Activated naive CD4-positive, alpha-beta T cell treated with anti-CD3 and anti-CD28 coated beads for 36 hours (primary cell): Measurements from ENCODE around the gene ATAD3C. TPM values are rescaled to one million over a fixed set of nuclear protein-coding genes. Genes with fewer than 3 reads are reported as not detected.
A peak's percentile ranks its signal among the peaks of the same experiment; 100 is the strongest.
"Not testable (repeated sequence)": the region's sequence is repeated elsewhere in the genome, so short reads cannot be mapped to it uniquely, and the experiment has no call there.

Experiments
- CTCF ChIA-PET: fragments of 350-600 bp; sonication (Branson Sonifier 250); formaldehyde crosslinking; loops from one replicate; lab custom pipeline; 2021; ENCODE audit warnings: antibody characterized with exemption; lab: Charles Lee
- DNase-seq: peaks from one replicate; pipeline ENCODE4 v3.0.0-alpha.2; 2020
- H3K27ac Mint-ChIP-seq: one replicate; pipeline ENCODE4 v1.8.0; 2021; ENCODE audit warnings: mild to moderate bottlenecking, mixed read lengths
- H3K27me3 Mint-ChIP-seq: one replicate; pipeline ENCODE4 v1.8.0; 2021; ENCODE audit warnings: low read depth, mixed read lengths
- H3K36me3 Mint-ChIP-seq: one replicate; pipeline ENCODE4 v1.8.0; 2021; ENCODE audit warnings: low read depth, mixed read lengths
- H3K4me1 Mint-ChIP-seq: one replicate; pipeline ENCODE4 v1.8.0; 2021; ENCODE audit warnings: low read depth, mixed read lengths
- H3K4me3 Mint-ChIP-seq: one replicate; pipeline ENCODE4 v1.8.0; 2021; ENCODE audit warnings: mild to moderate bottlenecking, moderate library complexity, mixed read lengths
- H3K9me3 Mint-ChIP-seq: one replicate; pipeline ENCODE4 v1.8.0; 2021; ENCODE audit warnings: mixed read lengths
- intact Hi-C: fragments of 100-400 bp; cut with micrococcal nuclease; formaldehyde crosslinking; loops from one replicate; pipeline ENCODE4 v1.15.1; 2023
- total RNA-seq, 2 experiments: library from RNA; stranded (reverse); gene quantifications; one replicate each; pipeline ENCODE4 v1.2.3, GENCODE V29; 2021

The ATAD3C gene
- total RNA-seq, 2 experiments from 2014 or later: 0.42 to 0.57 TPM

DNA sequence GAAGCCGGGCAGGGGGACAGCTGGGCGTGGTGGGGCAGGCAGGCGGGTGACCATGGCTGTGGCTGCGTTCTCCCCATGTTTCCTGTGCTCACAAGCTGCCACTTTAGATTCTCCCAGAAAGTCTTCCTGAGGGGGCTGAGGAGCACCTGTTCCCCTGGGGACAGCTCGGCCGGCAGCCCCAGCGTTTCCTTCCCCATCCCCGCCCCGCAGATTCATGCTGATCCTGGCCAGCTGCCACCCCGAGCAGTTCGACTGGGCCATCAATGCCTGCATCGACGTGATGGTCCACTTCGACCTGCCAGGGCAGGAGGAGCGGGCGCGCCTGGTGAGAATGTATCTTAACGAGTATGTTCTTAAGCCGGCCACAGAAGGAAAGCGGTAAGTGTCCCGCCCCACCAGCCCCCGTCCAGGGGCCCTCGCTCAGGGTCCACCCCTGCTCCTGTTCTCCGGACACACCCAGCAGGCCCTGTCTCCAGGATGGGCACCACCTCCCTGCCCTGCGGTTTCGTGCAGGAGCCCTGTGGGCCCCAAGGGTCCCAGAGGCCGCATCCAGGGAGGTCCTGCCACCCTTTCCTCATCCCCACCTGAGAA, 11.1 kb downstream of the ATAD3C start:
- no peaks in the 10 kb centered on the region for H3K9me3 Mint-ChIP-seq
- H3K27me3 Mint-ChIP-seq: peaks cover 2% of the 10 kb centered on the region
- CTCF ChIA-PET: interaction anchor here (0.6 to 0.7 kb wide), 2 partner anchors 8 to 278 kb away, joined by 4 to 5 read pairs; no protein-coding TSS in a partner anchor
- H3K27ac Mint-ChIP-seq: no peak overlapping the region
- H3K4me3 Mint-ChIP-seq: no peak overlapping the region
- intact Hi-C loops: no loop called here
- no peaks in the 10 kb centered on the region for H3K36me3 Mint-ChIP-seq
- peaks cover 2% of the 10 kb centered on the region for H3K4me1 Mint-ChIP-seq
- DNase-seq: no peak

DNA sequence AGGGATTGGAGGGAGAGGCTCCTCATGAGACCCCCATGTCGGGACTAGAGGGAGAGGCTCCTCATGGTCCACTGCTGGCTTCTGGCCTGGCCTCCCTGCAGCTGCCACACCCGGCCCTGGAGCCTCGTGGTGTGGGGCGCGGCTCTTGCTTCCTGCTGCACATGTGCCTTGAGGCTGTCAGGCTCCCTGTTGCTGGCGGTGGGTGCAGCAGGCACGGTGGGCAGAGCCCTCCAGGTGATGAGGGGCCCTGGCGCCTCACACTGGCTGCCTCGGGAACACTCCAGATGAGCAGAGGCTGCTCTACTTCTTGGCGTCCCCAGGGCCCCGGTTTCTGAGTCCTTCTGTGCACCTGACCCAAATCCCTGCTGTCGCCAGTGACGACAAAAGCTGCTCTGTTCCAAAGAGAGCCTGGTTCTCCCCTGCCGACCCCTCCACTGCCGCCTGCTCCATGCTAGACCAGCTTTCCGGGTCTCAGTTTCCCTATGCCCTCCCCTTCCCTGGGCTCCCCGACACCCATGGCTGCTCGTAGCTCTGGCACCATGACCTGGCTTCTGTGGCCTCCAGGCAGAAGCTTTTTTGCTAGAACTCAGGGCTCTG, 12.3 kb downstream of the ATAD3C start:
- Mint-ChIP-seq H3K4me3 (peak overlapping the region; percentile 64), H3K4me1 (peaks cover 2% of the 10 kb centered on the region), H3K36me3 (no peaks in the 10 kb centered on the region), H3K27ac (peak overlapping the region; percentile 50), H3K27me3 (peaks cover 2% of the 10 kb centered on the region), H3K9me3 (no peaks in the 10 kb centered on the region)
- intact Hi-C loops: no loop called here
- CTCF ChIA-PET: no interaction called here
- DNase-seq: no peak

DNA sequence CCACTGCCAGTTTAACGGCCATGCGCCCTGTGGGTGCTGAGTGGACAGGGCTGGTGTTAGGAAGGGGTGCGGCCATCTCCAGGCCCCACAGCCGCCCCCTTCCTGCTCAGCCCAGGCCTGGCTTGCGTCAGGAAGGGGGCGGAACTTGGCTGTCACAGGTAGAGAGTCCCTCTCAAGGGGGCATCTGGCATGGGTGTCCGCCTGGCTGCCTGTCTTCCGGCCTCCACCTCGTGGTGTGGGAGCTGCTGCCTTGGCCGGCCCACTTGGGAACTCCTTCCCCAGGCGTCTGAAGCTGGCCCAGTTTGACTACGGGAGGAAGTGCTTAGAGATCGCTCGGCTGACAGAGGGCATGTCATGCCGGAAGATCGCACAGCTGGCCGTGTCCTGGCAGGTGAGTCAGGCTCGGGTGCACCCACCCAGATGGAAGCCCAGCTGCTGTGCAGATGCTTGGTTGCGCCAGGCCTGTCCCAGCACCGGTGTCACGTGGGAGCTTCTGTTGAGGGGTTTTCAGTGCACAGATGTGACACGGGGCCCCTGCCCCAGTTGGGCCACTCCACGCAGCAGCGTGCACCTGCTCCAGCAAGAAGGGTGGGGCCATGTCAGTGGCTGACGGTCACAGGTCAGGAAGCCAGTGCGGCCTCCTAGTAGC, 13.0 kb downstream of the ATAD3C start:
- Mint-ChIP-seq H3K27me3 (peaks cover 2% of the 10 kb centered on the region), H3K4me3 (peak overlapping the region; percentile 64), H3K4me1 (peaks cover 2% of the 10 kb centered on the region), H3K36me3 (no peaks in the 10 kb centered on the region), H3K9me3 (no peaks in the 10 kb centered on the region), H3K27ac (peak overlapping the region; percentile 50)
- DNase-seq: peak; percentile 40
- CTCF ChIA-PET: no interaction called here
- intact Hi-C loops: no loop called here

DNA sequence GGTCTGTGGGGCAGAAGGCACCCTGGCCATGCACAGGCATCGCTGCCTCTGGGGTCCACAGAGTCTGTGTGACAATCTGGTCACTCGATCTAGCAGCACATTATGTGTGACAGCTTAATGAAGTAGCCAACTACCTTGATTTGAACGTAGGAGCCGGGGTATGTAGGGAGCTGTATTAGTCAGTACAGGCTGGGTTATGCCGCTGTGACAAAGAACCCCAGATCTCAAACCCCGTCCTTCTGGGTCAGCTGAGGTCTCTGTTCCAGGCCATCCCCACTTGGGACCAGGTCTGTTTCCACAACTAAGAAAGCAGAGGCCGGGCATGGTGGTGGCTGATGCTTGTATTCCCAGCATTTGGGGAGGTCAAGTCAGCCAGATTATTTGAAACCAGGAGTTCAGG, 13.8 kb downstream of the ATAD3C start:
- no peak for DNase-seq
- CTCF ChIA-PET: interaction anchor here (0.6 to 0.7 kb wide), 2 partner anchors 284 to 430 kb away, joined by 3 to 4 read pairs; no protein-coding TSS in a partner anchor
- no peak overlapping the region for H3K4me3 Mint-ChIP-seq
- intact Hi-C loops: no loop called here
- no peaks in the 10 kb centered on the region for H3K9me3 Mint-ChIP-seq
- no peaks in the 10 kb centered on the region for H3K36me3 Mint-ChIP-seq
- H3K27me3 Mint-ChIP-seq: peaks cover 2% of the 10 kb centered on the region
- peaks cover 2% of the 10 kb centered on the region for H3K4me1 Mint-ChIP-seq
- no peak overlapping the region for H3K27ac Mint-ChIP-seq

DNA sequence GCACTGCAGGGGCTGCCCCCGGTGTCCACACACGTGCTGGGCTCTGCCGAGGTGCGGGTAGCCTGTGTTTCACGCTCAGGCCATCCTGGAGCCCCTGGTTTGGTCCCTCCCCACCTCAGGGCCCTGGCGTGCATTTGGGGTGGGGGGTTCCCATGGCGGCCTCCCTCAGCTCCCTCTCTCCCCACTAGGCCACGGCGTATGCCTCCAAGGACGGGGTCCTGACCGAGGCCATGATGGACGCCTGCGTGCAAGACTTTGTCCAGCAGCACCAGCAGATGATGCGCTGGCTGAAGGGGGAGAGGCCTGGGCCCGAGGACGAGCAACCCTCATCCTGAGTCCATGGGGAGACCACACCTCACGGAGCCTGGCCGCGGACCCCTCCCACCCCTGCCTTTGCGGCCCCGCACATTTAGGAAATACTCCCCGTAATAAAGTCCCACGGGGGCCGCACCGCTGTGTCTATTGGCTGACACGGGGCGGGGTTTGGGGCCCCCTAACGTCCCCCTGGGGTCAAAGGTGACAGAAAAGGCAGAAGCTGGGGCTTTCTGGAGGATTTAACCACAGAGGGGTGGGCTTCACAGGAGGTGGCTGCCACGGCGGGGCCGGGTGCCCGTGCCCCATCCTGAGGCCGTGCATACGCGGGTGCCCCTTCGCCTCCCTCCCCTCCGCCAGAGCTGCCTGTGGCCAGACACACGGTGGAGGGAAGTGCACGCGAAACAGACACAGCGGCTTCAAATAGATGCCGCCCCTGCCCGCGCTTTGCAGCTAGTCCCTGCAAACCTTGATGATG, 18.9 kb downstream of the ATAD3C start:
- H3K27ac Mint-ChIP-seq, DNase-seq, H3K36me3 Mint-ChIP-seq, intact Hi-C loops, H3K9me3 Mint-ChIP-seq, H3K4me3 Mint-ChIP-seq, CTCF ChIA-PET, H3K27me3 Mint-ChIP-seq: not testable (repeated sequence)
- peaks cover 10% of the 10 kb centered on the region for H3K4me1 Mint-ChIP-seq

DNA sequence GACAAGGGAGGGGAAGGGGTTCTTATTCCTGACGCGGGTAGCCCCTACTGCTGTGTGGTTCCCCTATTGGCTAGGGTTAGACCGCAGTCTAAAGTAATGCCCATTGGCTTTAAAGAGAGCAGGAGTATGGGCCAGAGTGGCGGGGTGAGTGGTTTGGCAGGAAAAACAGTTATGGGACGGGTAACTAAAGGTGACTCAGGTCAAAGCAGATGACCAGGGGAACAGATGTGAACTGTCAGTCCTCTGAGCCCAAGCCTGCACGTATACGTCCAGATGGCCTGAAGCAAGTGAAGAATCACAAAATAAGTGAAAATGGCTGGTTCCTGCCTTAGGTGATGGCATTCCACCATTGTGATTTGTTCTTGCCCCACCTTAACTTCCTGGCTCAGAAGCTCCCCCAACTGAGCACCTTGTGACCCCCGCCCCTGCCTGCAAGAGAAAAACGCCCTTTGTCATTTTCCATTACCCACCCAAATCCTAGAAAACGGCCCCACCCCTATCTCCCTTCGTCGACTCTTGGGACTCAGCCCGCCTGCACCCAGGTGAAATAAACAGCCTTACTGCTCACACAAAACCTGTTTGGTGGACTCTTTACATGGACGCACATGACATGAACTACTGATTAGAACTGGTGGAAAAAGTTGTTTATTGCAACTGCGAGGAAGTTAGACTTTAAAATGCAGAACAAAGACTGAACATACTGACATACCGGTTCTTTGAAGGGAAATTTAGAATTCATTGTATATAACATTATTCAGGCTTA, 21.3 kb downstream of the ATAD3C start:
- Mint-ChIP-seq H3K4me3 (peak overlapping the region; percentile 80), H3K4me1 (peaks cover 14% of the 10 kb centered on the region), H3K27ac (peak overlapping the region; percentile 46), H3K36me3 (peaks cover 2% of the 10 kb centered on the region), H3K27me3 (no peaks in the 10 kb centered on the region), H3K9me3 (no peaks in the 10 kb centered on the region)
- CTCF ChIA-PET: no interaction called here
- DNase-seq: peak; percentile 15
- intact Hi-C loops: loop anchor here (1.0 to 2.0 kb wide), 3 partner anchors 34 to 103 kb away; partner anchors contain the start of genes ATAD3A and SSU72

DNA sequence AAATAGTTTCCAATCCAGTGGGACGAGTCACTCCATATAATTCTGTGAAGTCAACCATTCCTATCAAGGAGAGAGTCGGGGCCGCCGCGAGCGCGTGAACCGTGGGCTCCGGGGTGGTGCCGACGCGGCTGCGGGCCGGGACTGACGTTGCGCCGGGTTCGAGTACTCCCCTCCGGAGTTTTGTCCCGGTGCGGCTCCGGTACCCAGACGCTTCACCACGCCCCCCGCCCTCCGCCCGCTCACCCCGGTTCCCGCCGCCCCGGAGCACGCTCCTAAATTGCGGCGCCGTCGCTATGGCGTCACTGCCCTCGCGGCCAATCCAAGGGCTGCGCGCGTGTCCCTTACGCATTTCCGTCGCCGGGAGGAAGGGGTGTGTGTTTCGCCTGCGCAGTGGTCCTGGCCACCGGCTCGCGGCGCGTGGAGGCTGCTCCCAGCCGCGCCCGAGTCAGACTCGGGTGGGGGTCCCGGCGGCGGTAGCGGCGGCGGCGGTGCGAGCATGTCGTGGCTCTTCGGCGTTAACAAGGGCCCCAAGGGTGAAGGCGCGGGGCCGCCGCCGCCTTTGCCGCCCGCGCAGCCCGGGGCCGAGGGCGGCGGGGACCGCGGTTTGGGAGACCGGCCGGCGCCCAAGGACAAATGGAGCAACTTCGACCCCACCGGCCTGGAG, 22.0 kb downstream of the ATAD3C start, which contains the start of gene ATAD3B:
TSS of gene ATAD3B (plus strand) at position 377 of the 664 bp plus-strand sequence. CDS start at position 497, 120 bp downstream.
- H3K36me3 Mint-ChIP-seq: peaks cover 2% of the 10 kb centered on the region
- intact Hi-C loops: loop anchor here (1.0 to 2.0 kb wide), 3 partner anchors 33 to 103 kb away; partner anchors contain the start of genes ATAD3A and SSU72
- H3K27ac Mint-ChIP-seq: peak within 1 kb of the TSS; percentile 46
- H3K4me1 Mint-ChIP-seq: peaks cover 14% of the 10 kb centered on the region
- H3K4me3 Mint-ChIP-seq: peak within 1 kb of the TSS; percentile 80
- DNase-seq: peak; percentile 96
- no peaks in the 10 kb centered on the region for H3K9me3 Mint-ChIP-seq
- H3K27me3 Mint-ChIP-seq: no peaks in the 10 kb centered on the region
- CTCF ChIA-PET: no interaction called here

DNA sequence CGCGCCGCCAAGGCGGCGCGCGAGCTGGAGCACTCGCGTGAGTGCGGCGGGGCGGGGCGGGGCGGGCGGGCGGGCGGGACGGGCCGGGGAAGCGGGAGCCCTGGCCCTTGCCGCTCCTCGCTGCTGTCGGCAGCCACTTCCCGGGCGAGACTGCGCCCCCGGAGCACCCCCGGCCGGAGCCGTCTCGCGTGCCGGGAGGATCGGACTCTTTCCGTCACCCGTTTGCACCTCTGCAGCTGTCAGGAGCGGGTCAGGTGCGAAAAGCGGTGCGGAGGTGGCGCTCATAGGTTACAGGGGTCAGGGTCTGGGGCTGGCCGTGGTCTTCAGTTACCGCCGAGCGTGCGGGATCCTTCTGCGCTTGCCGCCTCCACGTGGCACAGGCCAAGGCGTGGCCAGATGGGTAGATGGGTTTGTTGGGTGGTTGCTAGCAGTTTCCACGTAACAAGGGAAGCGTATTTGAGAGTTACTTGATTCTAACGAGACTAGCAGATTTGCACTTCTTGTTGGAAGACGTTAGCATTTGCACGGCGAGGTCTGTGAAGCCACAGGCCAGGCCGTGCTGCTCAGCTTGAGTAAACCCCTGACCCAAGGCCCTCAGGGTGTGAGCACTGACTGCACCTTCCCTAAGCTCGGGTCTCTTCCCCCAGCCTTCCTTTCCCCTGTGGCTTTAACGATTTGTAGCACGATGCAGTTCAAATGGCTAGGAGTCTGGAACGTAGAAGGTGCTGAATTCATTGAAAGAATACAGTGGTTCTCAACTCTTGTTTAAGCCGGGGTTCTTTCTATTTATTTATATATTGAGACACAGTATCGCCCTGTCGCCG, 22.8 kb downstream of the ATAD3C start:
- H3K27me3 Mint-ChIP-seq, H3K27ac Mint-ChIP-seq, DNase-seq, CTCF ChIA-PET, H3K9me3 Mint-ChIP-seq, intact Hi-C loops, H3K36me3 Mint-ChIP-seq: not testable (repeated sequence)
- peaks cover 14% of the 10 kb centered on the region for H3K4me1 Mint-ChIP-seq
- peak overlapping the region; percentile 75 for H3K4me3 Mint-ChIP-seq

DNA sequence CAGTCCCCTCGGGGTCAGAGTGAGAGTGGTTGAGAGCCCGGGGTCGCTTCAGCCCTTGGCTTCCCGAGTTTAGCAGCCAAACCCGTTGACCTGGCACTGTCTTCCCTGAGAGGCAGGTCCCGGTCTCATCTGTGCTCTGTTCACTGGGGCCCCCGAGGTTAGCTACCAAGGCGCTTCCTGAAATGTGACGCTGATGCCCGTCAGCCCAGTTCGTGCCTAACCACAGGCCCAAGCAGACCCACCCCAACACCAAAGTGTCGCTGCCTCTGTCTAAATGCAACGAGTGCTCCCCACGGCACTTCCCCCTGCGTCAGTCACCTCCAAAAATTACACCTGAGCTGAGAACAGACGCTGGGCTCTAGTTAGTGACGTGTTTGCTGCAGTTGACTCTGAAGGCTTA, 26.5 kb downstream of the ATAD3C start:
- CTCF ChIA-PET, H3K4me3 Mint-ChIP-seq, H3K27ac Mint-ChIP-seq, DNase-seq, H3K27me3 Mint-ChIP-seq, H3K4me1 Mint-ChIP-seq, intact Hi-C loops, H3K9me3 Mint-ChIP-seq: not testable (repeated sequence)
- H3K36me3 Mint-ChIP-seq: peaks cover 29% of the 10 kb centered on the region

DNA sequence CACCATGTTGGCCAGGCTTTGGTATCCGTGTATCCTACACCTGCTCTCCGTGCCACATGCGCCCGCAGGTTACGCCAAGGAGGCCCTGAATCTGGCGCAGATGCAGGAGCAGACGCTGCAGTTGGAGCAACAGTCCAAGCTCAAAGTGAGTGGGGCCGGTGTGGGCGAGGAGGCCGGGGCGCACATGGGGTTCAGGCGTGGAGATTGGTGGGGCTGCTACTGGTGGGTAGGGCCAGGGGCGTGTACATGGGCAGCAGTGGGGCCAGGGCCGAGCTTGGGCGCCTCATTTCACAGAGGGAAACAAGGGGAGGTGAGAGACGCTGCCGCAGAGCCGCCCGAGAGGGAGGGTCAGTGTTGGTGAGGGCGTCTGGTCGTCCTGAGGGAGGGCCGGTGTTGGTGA, 27.7 kb downstream of the ATAD3C start:
- Mint-ChIP-seq H3K36me3 (peaks cover 29% of the 10 kb centered on the region), H3K4me1 (peaks cover 10% of the 10 kb centered on the region), H3K9me3 (no peaks in the 10 kb centered on the region), H3K27me3 (no peaks in the 10 kb centered on the region), H3K27ac (no peak overlapping the region), H3K4me3 (no peak overlapping the region)
- no peak for DNase-seq
- CTCF ChIA-PET: interaction anchor here (0.7 kb wide), 1 partner anchor 1101 kb away, joined by 3 read pairs; no protein-coding TSS in a partner anchor
- intact Hi-C loops: no loop called here
